Measurements from ENCODE around the gene GDF9.

- TF ChIP-seq POLR2AphosphoS5 (IDR thresholded peaks at IDR 0.05) (no peak), CTCF (IDR thresholded peaks at IDR 0.05) (no peak), POLR2A (IDR thresholded peaks at IDR 0.05) (no peak)
Observed at GRCh38 chr5:132813599-132814502, 52.4 kb downstream of the GDF9 start.

Data from prostate gland (tissue), 2 donors.